Occipital lobe (tissue), 2 donors: ENCODE data around the gene PDGFRA. TPM values are rescaled to one million over a fixed set of nuclear protein-coding genes. Genes with fewer than 3 reads are reported as not detected.

Experiments used
- DNase-seq: peaks from one replicate; lab custom pipeline; 2025; lab: John Stamatoyannopoulos, UW
- total RNA-seq: library from RNA; depleted of rRNA; stranded (reverse); fragments of >200 nt; gene quantifications from one replicate; pipeline ENCODE4 v1.2.3, GENCODE V29; 2014

The PDGFRA gene
- 74.7 TPM for total RNA-seq

- DNase-seq: no peak
Measured at GRCh38 chr4:54228961-54229501, at the start of gene PDGFRA. TSS of gene PDGFRA (plus strand) at chr4:54229293. CDS start at chr4:54258769, 29,476 bp downstream.

DNA sequence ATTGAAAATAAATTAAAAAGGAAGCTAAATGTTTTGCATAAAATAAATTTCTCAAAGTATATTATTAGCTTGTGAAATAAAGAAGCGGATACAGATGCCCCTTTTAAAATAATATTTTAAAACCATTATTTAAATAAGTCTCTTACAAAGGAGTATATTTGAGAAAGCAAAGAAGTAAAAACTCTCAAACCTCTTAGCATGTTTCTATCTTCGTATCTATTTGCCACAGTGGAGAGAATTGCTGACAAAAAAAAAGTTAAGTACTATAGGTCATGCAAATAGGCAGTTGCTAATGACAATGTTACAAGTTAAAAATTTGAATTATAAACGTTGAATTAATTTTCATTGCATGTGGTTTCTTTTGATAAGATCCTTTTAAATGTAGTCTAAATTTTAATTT is 44.5 kb upstream of the PDGFRA start:
- DNase-seq: no peak

DNA sequence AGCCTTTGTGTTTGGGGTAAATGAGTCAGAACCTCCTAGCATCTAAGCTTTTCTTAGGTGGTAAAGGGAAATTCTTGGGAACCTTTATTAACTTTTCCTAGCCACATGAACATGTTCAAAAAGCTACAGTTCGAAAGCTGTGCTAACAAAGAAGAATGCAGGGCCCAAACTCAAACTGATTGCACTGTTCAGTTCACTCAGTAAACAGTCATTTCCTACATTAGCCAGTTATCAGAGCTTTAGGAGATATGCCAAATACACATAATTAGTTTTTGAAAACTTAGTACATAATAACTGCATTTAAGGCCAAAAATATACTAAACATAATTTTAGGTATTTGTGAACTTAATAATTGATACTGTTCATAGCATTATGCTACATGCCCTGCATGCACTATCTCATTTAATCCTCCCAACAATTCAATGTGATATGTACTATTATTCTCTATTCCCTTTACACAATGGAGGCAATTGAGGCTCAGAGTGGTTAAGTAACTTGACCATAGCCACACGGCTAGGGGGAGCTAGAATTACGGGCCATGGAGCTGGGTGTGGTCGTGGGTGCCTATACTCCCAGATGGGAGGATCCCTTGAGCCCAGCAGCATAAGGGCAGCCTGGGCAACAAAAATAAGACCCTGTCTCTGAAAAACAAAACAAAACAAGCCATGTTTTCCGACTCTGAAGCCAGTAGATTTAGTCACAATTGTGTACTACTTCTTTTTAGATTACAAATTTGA is 43.9 kb upstream of the PDGFRA start:
- DNase-seq: no peak

DNA sequence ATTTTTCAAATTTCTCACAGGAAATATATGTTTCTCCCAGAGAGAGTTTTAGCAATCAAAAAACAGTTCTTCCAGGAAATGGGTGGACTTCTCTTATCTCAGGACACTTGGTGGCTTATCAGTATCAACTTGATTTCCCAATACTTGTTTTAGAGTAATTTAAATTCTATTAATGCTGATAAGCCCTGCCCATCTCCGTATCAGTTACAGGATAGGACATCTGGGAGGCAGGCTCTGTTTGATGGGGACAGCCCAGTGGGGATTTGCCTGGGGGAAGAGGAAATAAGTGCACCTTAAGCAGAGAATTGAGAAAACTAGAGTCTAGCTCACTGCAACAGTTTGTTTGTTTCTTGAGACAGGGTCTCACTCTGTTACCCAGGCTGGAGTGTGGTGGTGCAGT is 43.2 kb upstream of the PDGFRA start:
- no peak for DNase-seq

DNA sequence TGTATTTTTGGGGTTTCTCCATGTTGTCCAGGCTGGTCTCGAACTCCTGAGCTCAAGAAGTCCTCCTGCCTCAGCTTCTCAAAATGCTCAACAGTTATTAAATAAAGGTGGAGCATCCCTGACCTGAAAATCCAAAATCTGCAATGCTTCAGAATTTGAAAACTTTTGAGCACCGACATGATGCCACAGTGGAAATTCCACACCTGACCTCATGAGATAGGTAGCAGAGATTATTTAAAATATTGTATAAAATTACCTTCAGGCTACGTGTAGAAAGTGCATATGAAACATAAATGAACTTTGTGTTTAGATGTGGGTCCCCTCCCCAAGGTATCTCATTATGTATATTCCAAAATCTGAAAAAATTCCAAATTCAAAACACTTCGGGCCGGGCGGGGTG is 42.7 kb upstream of the PDGFRA start:
- DNase-seq: no peak

GRCh38 chr4:54187148-54187547 is 41.9 kb upstream of the PDGFRA start:
- no peak for DNase-seq

DNA sequence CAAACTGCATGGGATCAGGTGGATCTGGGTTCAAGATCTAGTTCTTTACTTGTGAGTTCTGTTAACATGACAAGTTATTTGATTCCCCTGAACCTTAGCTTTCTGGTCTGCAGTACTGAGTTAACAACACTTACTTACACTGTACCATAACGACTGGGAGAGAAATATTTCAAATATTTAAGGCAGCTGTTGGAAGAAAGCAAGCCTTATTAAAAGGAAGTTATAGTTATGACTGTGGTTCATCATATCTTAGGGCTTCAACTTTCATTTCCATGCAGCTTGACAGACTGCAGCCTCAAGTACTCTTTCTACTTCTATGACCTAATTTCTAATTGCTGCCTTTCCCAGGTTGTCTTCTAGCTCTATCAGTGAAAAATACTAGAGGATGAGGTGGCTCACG is 40.0 kb upstream of the PDGFRA start:
- DNase-seq: no peak

- DNase-seq: no peak
Measured at GRCh38 chr4:54192811-54193210, 36.3 kb upstream of the PDGFRA start.

DNA sequence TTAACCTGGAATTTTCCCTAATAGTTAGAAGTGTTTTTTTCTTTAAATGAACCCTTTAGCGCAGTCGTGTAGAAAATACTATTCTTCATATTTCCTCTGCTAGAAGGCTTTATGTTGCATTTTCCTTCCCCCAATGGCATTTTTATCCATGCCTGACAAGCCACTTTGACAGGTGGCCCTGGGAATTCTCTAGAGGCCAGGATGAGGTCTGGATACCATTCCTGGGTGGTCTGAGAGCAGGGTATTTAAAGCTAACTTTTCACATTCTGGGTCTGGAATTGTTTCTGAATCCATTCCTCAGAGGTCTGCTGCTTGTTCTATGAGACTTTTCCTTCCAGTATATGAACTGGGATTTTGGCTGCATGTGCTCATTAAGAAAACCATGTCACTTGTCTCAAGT is 31.2 kb upstream of the PDGFRA start:
- no peak for DNase-seq

DNA sequence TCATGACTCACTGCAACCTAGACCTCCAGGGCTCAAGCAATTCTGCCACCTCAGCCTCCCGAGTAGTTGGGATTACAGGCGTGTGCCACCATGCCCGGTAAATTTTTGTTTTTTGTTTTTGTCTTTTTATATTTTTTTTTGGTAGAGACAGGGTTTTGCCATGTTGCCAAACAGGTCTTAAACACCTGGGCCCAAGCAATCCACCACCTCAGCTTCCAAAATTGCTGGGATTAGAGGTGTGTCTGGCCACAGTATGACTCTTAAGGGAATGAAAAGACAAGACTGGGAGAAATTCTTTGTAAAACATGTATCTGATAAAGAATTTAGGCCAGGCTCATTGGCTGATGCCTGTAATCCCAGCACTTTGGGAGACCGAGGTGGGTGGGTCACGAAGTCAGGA is 29.2 kb upstream of the PDGFRA start:
- DNase-seq: no peak

GRCh38 chr4:54209617-54210016 is 19.5 kb upstream of the PDGFRA start:
- DNase-seq: no peak

- DNase-seq: no peak
Measured at GRCh38 chr4:54213001-54213400, 16.1 kb upstream of the PDGFRA start.

- no peak for DNase-seq
Measured at GRCh38 chr4:54213761-54214160, 15.3 kb upstream of the PDGFRA start.

DNA sequence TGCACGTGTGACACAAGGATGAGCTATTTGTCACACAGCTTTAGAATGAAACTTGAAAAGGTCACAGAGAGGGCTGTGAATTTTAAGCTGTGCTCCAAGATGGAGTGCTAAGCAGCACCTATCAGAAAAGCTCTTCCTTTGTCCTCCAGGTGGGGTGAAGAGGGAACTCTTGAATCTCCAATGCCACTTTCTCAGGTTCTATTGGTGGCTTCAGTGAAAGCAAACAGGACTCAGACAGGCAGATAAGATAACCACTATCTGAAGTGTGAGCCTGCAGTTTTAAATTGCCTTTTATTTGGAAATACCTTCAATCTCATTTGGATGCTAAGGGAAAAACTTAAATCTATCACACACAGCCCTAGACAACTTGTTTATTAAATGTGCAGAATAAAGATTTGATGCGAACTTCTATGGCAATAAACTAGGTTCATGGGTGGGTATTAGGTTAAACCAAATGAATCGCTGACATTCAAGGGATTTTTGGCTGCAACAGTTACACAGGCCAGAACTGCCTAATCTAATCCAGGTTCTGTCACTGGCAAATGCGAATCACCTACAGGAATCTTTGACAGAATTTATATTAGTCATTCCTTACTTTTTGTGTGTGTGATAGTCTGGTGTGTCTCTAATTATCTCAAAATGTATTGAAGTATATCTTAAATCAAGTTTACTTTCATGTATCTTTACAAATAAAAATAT is 13.6 kb upstream of the PDGFRA start:
- no peak for DNase-seq

DNA sequence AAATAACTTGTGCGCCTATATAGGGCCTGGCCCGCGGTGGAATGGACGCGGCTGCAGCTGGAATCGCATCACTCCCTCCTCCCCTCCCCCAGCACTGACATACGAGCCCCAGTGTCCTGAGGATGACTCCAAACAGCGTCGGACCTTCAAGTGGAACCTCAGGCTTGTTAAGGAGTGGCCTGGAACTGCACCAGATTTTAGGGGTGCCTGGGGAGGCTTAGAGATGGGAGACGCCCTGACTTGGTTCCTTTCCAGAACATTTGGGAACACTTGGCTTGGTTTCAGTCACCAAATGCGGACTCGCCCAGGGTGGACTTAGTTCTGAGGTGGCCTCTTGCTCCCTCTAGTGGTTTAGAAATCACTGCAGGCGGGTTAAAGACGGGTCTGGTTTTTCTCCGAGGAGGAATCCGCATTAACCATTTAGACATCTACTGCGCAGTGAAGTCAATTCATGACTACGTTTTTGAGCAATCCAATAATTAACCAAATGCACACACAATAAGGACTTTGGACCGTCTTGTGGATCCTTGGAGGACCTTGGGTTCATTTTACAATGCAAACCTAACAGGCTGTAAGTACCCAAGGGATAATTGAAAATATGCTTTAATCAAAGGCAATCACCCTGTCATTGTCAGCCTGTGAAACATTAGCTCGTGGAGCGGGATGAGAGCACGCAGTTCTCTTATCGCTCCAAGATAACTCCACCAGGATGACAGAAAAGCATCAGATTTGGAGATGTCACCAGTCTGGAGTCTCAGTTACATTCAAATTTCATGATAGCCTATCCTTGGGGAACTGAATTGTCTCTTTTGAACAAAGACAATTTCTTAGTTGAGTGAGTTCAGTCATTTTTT is 11.2 kb upstream of the PDGFRA start:
- DNase-seq: peak; percentile 46

DNA sequence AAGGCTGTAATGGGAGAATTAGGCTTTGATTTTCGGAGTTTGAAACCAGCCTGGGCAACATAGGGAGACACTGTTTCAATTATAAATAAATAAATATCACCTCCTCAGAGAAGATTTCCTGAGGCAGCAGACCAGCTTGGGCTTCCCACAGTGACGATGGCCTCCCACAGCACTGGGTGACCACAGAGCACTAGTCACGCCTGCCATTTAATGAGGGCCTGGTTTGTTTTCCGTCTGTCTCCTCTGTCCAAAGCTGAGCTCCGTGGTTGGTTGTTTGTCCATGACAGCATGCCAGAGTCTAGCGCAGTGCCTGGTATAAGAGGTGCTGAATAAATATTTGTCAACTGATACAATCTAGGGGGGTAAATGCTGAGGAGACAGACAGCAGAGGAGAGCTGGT is 10.4 kb upstream of the PDGFRA start:
- DNase-seq: no peak

- no peak for DNase-seq
Measured at GRCh38 chr4:54224996-54225597, 4.0 kb upstream of the PDGFRA start.

DNA sequence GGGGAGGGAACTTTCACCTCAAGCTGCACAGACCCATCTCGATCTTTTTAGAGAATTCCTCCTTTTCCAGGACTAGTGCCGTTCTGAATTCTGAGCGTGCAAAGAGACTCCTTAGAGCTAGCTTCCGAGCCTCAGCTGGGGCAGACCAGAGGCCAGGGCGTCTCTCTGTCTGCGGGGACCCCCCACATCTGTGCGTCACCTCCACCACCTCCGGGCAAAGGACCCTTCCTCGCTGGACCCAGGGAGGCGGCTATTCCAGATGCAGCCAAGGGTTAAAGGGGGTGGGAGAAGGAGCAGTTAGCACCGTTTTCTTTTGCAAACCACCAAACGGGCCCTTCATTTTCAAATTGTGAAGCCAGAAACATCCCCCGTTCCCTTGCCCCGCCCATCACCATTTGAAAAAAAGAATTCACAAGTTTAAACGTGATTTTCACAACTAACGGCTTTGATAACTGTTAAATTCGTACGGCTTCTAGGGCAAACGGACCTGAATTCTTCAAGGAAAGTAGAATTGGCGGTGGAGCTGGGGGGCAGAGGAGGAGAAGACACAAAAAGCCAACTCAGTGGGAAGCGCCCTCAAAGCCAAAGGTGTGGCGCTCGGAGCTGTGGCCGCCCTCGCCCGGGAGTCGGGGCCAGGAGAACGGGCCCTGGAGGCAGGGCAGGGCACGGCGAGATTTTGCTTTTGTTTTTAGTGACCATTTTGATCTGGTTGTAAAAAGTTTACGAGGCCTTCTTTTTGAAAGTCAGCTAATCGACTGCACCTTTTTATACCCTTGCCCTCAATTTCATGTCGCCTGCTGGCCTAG is 3.3 kb upstream of the PDGFRA start:
- DNase-seq: no peak

- DNase-seq: peak; percentile 3
Measured at GRCh38 chr4:54226404-54227255, 2.5 kb upstream of the PDGFRA start.
